Suprapubic skin (tissue), 4 donors: ENCODE data around the gene TBX19.

Experiments
- CTCF ChIP-seq, 2 donors: fragments of 200-600 bp in 1 of 2; fragments of 450-650 bp in 1 of 2; sonication (generic) in 1 of 2; IDR thresholded peaks; one replicate each; pipeline ENCODE4 v1.5.1; 2016 to 2019; ENCODE audit warnings: antibody characterized with exemption in 2 of 2, mild to moderate bottlenecking in 1 of 2, moderate library complexity in 1 of 2
- EP300 ChIP-seq: sonication (generic); formaldehyde crosslinking; IDR thresholded peaks from one replicate; pipeline ENCODE4 v1.6.1; 2017; ENCODE audit warnings: antibody characterized with exemption
- POLR2A ChIP-seq, 2 donors: fragments of 450-650 bp; IDR thresholded peaks; one replicate each; pipeline ENCODE4 v1.6.1; 2017; ENCODE audit warnings: antibody characterized with exemption in 2 of 2, mild to moderate bottlenecking in 2 of 2, moderate library complexity in 2 of 2
- POLR2AphosphoS5 ChIP-seq, 3 donors: sonication (generic); formaldehyde crosslinking; IDR thresholded peaks; one replicate each; pipeline ENCODE4 v1.6.1; 2017; ENCODE audit warnings: antibody characterized with exemption in 3 of 3

- no peak for TF ChIP-seq CTCF (IDR thresholded peaks at IDR 0.05)
- no peak for TF ChIP-seq POLR2AphosphoS5 (IDR thresholded peaks at IDR 0.05)
- TF ChIP-seq POLR2A (IDR thresholded peaks at IDR 0.05): no peak
- TF ChIP-seq EP300: no peak
These were observed 40.2 kb downstream of the TBX19 start for GRCh38 chr1:168320800-168321450.
